Measurements from ENCODE around the gene ZNF74.
"Not testable (repeated sequence)": the region's sequence is repeated elsewhere in the genome, so short reads cannot be mapped to it uniquely, and the experiment has no call there.

The ZNF74 gene

GRCh38 chr22:20446383-20446970, 52.5 kb downstream of the ZNF74 start:
- no peak for DNase-seq (ENCODE audit: low read depth in 2 of 2)

GRCh38 chr22:20448630-20449029, 54.7 kb downstream of the ZNF74 start:
- DNase-seq (ENCODE audit: low read depth in 2 of 2) = no peak

- DNase-seq (ENCODE audit: low read depth in 2 of 2) = no peak
Measured at GRCh38 chr22:20449819-20450550, 56.0 kb downstream of the ZNF74 start.

GRCh38 chr22:20450551-20450906, 56.6 kb downstream of the ZNF74 start:
- DNase-seq (ENCODE audit: low read depth in 2 of 2) = no peak

GRCh38 chr22:20451129-20451778, 57.3 kb downstream of the ZNF74 start:
- DNase-seq (ENCODE audit: low read depth in 2 of 2) = not testable (repeated sequence)

GRCh38 chr22:20451920-20452319, 58.0 kb downstream of the ZNF74 start:
- no peak for DNase-seq (ENCODE audit: low read depth in 2 of 2)

- DNase-seq (ENCODE audit: low read depth in 2 of 2) = no peak
Measured at GRCh38 chr22:20453222-20453621, 59.3 kb downstream of the ZNF74 start.

- DNase-seq (ENCODE audit: low read depth in 2 of 2) = no peak
Measured at GRCh38 chr22:20455709-20456063, 61.7 kb downstream of the ZNF74 start.

- DNase-seq (ENCODE audit: low read depth in 2 of 2) = peak; percentile 58
Measured at GRCh38 chr22:20456064-20456721, 62.2 kb downstream of the ZNF74 start.

GRCh38 chr22:20456722-20457076, 62.7 kb downstream of the ZNF74 start:
- DNase-seq (ENCODE audit: low read depth in 2 of 2) = no peak

- no peak for DNase-seq (ENCODE audit: low read depth in 2 of 2)
Measured at GRCh38 chr22:20457506-20458240, 63.7 kb downstream of the ZNF74 start.

All from stimulated activated CD8-positive, alpha-beta memory T cell treated with anti-CD3 and anti-CD28 coated beads, Interleukin-15, amount 100 ng/mL, for 4 hours (primary cell).